Measurements from ENCODE around the gene CDCP1. TPM values are rescaled to one million over a fixed set of nuclear protein-coding genes. Genes with fewer than 3 reads are reported as not detected.
A peak's percentile ranks its signal among the peaks of the same experiment; 100 is the strongest.
"Not testable (repeated sequence)": the region's sequence is repeated elsewhere in the genome, so short reads cannot be mapped to it uniquely, and the experiment has no call there.

CDCP1 gene
- total and polyA plus RNA-seq, 2 experiments from 2014 or later, result 0.12 TPM; not detected in 1

DNA sequence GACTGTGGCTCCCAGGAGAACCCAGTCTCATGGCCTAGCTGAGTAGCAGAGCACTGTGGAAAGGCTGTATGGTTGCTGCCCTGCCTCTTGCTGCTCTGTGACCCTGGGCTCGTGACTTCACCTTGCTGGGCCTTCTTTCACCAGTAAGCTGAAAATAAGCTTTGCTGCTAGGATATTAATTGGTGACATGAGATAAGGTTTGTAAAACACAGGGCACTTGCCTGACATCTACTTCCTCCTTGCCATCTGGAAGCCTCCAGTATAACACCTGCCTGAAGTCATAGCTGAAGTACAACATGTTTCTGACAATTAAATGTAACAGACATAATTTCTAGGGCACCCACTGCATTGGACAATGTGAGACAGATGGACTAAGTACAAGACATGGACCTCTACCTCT lies 66.5 kb downstream of the CDCP1 start:
- H3K27ac ChIP-seq, result no peak overlapping the region
- no peaks in the 10 kb centered on the region for H3K27me3 ChIP-seq
- H3K4me3 ChIP-seq, result no peak overlapping the region
- H3K4me1 ChIP-seq (ENCODE audit: low read depth), result no peaks in the 10 kb centered on the region
- no peak for DNase-seq (ENCODE audit: low read depth in 1 of 2, low spot score in 1 of 2)
- no peaks in the 10 kb centered on the region for H3K36me3 ChIP-seq
- TF ChIP-seq, protein P1, sequence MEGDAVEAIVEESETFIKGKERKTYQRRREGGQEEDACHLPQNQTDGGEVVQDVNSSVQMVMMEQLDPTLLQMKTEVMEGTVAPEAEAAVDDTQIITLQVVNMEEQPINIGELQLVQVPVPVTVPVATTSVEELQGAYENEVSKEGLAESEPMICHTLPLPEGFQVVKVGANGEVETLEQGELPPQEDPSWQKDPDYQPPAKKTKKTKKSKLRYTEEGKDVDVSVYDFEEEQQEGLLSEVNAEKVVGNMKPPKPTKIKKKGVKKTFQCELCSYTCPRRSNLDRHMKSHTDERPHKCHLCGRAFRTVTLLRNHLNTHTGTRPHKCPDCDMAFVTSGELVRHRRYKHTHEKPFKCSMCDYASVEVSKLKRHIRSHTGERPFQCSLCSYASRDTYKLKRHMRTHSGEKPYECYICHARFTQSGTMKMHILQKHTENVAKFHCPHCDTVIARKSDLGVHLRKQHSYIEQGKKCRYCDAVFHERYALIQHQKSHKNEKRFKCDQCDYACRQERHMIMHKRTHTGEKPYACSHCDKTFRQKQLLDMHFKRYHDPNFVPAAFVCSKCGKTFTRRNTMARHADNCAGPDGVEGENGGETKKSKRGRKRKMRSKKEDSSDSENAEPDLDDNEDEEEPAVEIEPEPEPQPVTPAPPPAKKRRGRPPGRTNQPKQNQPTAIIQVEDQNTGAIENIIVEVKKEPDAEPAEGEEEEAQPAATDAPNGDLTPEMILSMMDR (IDR thresholded peaks at IDR 0.05; ENCODE audit: low read depth, low read length), result no peak
- H3K9me3 ChIP-seq (ENCODE audit: low read depth), result no peaks in the 10 kb centered on the region

DNA sequence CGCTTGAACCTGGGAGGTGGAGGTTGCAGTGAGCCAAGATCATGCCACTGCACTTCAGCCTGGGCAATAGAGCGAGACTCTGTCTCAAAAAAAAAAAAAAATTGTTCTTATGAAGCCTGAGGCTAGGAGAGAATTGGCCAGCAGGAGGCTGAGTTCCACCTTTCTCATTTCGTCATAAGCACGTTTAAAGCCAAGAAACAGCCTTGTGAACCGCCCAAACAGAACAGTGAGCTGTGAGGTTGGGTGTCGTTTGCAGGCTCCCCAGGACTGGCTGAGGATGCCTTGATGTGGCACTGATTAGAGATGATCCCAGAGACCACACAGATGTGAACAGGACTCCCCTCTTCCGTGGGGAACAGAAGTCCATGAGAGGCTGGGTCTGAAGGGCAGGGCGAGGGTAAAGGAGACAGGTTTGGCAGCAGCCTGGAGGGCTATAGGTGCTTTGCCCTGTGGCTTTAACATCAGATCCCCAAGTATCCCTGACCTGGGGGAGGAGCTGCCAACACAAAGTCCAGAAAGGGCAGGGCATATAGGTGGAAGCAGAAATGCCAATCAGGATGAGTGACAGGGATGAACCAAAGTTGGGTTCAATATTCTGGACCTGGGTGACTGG lies 67.2 kb downstream of the CDCP1 start:
- no peaks in the 10 kb centered on the region for H3K27me3 ChIP-seq
- TF ChIP-seq, protein P1 (IDR thresholded peaks at IDR 0.05; ENCODE audit: low read depth, low read length), result peak; percentile 34
- H3K4me1 ChIP-seq (ENCODE audit: low read depth), result no peaks in the 10 kb centered on the region
- no peak overlapping the region for H3K27ac ChIP-seq
- DNase-seq (ENCODE audit: low read depth in 1 of 2, low spot score in 1 of 2), result peak in 1 of 2 donors; percentile 66
- H3K36me3 ChIP-seq, result no peaks in the 10 kb centered on the region
- no peak overlapping the region for H3K4me3 ChIP-seq
- no peaks in the 10 kb centered on the region for H3K9me3 ChIP-seq (ENCODE audit: low read depth)

DNA sequence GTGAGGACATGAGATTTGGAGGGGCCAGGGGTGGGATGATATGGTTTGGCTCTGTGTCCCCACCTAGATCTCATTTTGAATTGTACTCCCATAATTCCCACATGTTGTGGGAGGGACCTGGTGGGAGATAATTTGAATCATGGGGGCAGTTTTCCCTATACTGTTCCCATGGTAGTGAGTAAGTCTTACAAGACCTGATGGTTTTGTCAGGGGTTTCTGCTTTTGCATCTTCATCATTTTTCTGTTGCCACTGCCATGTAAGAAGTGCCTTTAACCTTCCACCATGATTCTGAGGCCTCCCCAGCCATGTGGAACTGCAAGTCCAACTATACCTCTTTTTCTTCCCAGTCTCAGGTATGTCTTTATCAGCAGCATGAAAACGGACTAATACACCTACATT lies 67.9 kb downstream of the CDCP1 start:
- H3K27ac ChIP-seq; H3K9me3 ChIP-seq (ENCODE audit: low read depth); H3K36me3 ChIP-seq; DNase-seq (ENCODE audit: low read depth in 1 of 2, low spot score in 1 of 2); H3K4me1 ChIP-seq (ENCODE audit: low read depth); H3K27me3 ChIP-seq; H3K4me3 ChIP-seq: not testable (repeated sequence)

DNA sequence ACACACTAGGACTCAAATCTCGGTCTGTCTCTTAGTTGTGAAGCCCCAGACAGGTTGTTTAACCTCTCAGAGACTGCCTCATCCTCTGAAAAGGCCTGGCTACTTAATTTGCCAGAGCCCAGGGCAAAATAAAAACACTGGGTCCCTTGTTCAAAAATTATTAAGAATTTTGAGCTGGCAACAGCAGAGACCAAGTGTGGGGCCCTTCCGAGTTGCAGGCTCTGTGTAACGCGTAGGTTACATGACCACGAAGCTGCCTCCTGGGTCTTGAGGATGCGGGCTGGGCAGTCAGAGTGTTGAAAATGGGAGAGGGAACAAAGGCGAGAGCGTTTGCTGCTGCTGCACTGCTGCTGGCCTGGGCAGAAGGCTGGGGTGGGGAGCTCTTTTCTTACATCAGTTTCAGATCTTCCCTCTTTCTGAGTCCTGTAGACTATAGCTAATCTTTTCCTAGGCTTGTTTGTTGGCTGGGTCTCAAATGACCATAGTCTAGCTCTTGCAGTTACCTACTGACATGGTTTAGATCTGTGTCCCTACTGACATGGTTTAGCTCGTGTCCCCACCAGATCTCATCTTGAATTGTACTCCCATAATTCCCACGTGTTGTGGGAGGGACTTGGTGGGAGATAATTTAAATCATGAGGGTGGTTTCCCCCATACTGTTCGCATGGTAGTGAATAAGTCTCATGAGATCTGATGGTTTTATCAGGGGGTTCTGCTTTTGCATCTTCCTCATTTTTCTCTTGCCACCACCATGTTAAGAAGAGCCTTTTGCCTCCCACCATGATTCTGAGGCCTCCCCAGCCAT lies 70.2 kb downstream of the CDCP1 start:
- H3K9me3 ChIP-seq (ENCODE audit: low read depth), result no peaks in the 10 kb centered on the region
- no peak overlapping the region for H3K27ac ChIP-seq
- H3K36me3 ChIP-seq, result no peaks in the 10 kb centered on the region
- H3K4me1 ChIP-seq (ENCODE audit: low read depth), result no peaks in the 10 kb centered on the region
- TF ChIP-seq, protein P1 (IDR thresholded peaks at IDR 0.05; ENCODE audit: low read depth, low read length), result no peak
- H3K4me3 ChIP-seq, result no peak overlapping the region
- no peak for DNase-seq (ENCODE audit: low read depth in 1 of 2, low spot score in 1 of 2)
- no peaks in the 10 kb centered on the region for H3K27me3 ChIP-seq

DNA sequence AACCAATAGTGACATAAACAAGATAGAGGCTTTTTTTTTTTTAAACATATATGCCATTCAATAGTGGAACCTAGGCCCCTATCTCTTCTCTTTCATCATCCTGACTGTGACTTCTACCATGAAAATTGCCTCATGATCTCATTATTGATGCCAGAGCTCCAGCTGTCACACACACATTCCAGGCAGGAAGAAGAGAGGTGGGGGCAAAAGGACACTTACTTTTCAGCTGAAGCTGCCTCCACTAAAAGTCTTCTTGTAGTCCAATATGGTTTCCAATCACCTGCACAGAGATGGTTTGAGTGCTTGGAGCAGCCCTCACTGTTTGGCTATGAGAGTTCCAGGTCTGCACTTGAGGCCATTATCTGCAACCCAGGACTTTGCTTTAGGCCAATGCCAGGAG lies 75.1 kb downstream of the CDCP1 start:
- Histone ChIP-seq H3K9me3 (ENCODE audit: low read depth) (no peaks in the 10 kb centered on the region), H3K4me3 (no peak overlapping the region), H3K27me3 (no peaks in the 10 kb centered on the region), H3K4me1 (ENCODE audit: low read depth) (no peaks in the 10 kb centered on the region), H3K36me3 (no peaks in the 10 kb centered on the region), H3K27ac (no peak overlapping the region)
- no peak for DNase-seq (ENCODE audit: low read depth in 1 of 2, low spot score in 1 of 2)
- TF ChIP-seq, protein P1 (IDR thresholded peaks at IDR 0.05; ENCODE audit: low read depth, low read length), result no peak

DNA sequence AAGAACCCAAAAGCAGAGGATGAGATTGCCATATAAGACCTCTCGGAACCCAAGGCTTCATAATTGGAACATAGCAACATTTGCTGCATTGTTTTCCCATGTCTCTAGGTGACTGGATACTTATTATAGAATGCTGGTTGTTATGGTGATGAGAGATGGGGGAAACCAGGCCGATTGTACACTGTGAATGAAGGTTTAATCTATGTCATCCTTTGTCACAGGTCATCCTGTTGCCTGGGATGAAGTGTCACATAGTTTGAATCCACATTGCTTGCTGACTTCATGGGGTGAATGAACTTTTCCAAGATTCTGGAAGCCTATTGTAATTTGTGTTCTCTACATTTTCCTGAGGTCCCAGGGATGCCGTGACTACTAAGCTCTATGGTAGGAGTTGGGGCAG lies 78.2 kb downstream of the CDCP1 start:
- Histone ChIP-seq H3K36me3 (no peaks in the 10 kb centered on the region), H3K4me3 (no peak overlapping the region), H3K4me1 (ENCODE audit: low read depth) (no peaks in the 10 kb centered on the region), H3K9me3 (ENCODE audit: low read depth) (no peaks in the 10 kb centered on the region), H3K27me3 (no peaks in the 10 kb centered on the region), H3K27ac (no peak overlapping the region)
- no peak for DNase-seq (ENCODE audit: low read depth in 1 of 2, low spot score in 1 of 2)
- TF ChIP-seq, protein P1 (IDR thresholded peaks at IDR 0.05; ENCODE audit: low read depth, low read length), result no peak
